ENCODE data around the gene CDH12.
A peak's percentile ranks its signal among the peaks of the same experiment; 100 is the strongest.
"Not testable (repeated sequence)": the region's sequence is repeated elsewhere in the genome, so short reads cannot be mapped to it uniquely, and the experiment has no call there.

The CDH12 gene

GRCh38 chr5:22852807-22853660, at the start of gene CDH12:
Gene CDH12 (minus strand): TSS chr5:22853344.
- in situ Hi-C loops (cut with MboI; ENCODE audit: low sequenced_read_pairs) = no loop called here
- H3K36me3 ChIP-seq (replicated peaks) = no peaks in the 10 kb centered on the region
- peak; percentile 45 to 72 for DNase-seq (ENCODE audit: low spot score in 2 of 2)
- no peaks in the 10 kb centered on the region for H3K4me1 ChIP-seq
- no peaks in the 10 kb centered on the region; the same call in 1 of the 2 replicates for H3K27me3 ChIP-seq (ENCODE audit: low read depth)
- H3K9me3 ChIP-seq = no peaks in the 10 kb centered on the region
- H3K4me3 ChIP-seq = peak within 1 kb of the TSS; percentile 24

- Histone ChIP-seq H3K27me3 (ENCODE audit: low read depth) (no peaks in the 10 kb centered on the region), H3K4me1 (no peaks in the 10 kb centered on the region), H3K9me3 (no peaks in the 10 kb centered on the region), H3K4me3 (no peak overlapping the region), H3K36me3 (replicated peaks) (no peaks in the 10 kb centered on the region)
- no peak for DNase-seq (ENCODE audit: low spot score in 2 of 2)
- in situ Hi-C loops (cut with MboI; ENCODE audit: low sequenced_read_pairs) = no loop called here
Observed at GRCh38 chr5:22901885-22902284, 48.7 kb upstream of the CDH12 start.

DNA sequence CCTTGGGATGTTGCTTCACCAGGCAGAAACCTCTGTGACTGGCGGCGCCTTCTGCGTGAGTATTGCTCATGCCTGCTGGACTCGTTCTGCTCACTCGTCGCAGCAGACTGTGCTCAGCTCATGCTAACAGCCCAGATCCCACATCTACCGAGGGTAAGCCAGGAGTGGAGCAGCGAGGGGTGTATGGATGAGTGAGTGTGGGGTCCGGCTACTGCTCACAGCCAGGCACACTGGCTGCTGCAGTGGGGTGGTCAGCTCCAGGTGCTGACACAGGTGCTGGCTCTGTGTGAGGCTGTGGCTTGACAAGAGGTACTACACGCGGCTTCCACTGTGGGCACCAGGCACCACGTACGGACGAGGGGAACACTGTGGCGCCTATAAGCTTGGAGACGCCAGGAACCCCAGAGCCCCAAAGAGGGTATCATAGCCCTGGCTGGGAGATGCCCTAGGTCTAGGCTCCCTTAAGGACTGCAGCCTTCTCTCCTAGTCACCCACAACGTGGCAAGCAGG, 47.7 kb upstream of the CDH12 start:
- in situ Hi-C loops (cut with MboI; ENCODE audit: low sequenced_read_pairs) = no loop called here
- Histone ChIP-seq H3K4me1 (no peaks in the 10 kb centered on the region), H3K9me3 (no peaks in the 10 kb centered on the region), H3K27me3 (ENCODE audit: low read depth) (no peaks in the 10 kb centered on the region), H3K4me3 (no peak overlapping the region), H3K36me3 (replicated peaks) (no peaks in the 10 kb centered on the region)
- DNase-seq (ENCODE audit: low spot score in 2 of 2) = no peak

DNA sequence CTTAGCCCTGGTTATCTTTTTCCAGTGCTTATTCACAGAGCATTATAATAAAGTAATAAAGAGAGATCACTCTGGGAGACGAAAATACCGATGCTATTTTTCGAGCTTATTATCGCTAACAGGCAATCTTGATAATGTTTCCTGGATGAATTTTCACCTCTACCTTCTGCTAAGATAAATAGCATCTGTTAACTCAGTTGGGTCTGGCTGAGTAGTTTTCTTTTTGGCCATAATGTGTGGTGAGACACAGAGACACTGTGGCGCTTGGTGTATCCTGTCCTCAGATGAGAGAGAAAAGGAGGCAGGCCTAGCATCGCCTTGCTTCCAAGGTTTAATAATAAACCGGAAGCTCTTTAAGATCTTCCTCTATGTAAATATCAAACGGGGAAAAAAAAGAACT, 46.2 kb upstream of the CDH12 start:
- in situ Hi-C loops (cut with MboI; ENCODE audit: low sequenced_read_pairs) = no loop called here

GRCh38 chr5:22896152-22896551, 43.0 kb upstream of the CDH12 start:
- DNase-seq (ENCODE audit: low spot score in 2 of 2) = no peak
- no peaks in the 10 kb centered on the region for H3K36me3 ChIP-seq (replicated peaks)
- no peaks in the 10 kb centered on the region for H3K4me1 ChIP-seq
- in situ Hi-C loops (cut with MboI; ENCODE audit: low sequenced_read_pairs) = no loop called here
- H3K9me3 ChIP-seq = no peaks in the 10 kb centered on the region
- no peaks in the 10 kb centered on the region for H3K27me3 ChIP-seq (ENCODE audit: low read depth)
- H3K4me3 ChIP-seq = no peak overlapping the region

More for the DNA sequence above, 46.2 kb upstream of the CDH12 start:
- no peaks in the 10 kb centered on the region for H3K27me3 ChIP-seq (ENCODE audit: low read depth)
- H3K4me1 ChIP-seq = no peaks in the 10 kb centered on the region
- H3K9me3 ChIP-seq = no peaks in the 10 kb centered on the region
- H3K4me3 ChIP-seq = no peak overlapping the region
- no peaks in the 10 kb centered on the region for H3K36me3 ChIP-seq (replicated peaks)
- DNase-seq (ENCODE audit: low spot score in 2 of 2) = no peak

- no peaks in the 10 kb centered on the region for H3K9me3 ChIP-seq
- in situ Hi-C loops (cut with MboI; ENCODE audit: low sequenced_read_pairs) = no loop called here
- H3K36me3 ChIP-seq (replicated peaks) = no peaks in the 10 kb centered on the region
- no peak overlapping the region for H3K4me3 ChIP-seq
- H3K4me1 ChIP-seq = no peaks in the 10 kb centered on the region
- DNase-seq (ENCODE audit: low spot score in 2 of 2) = no peak
- no peaks in the 10 kb centered on the region for H3K27me3 ChIP-seq (ENCODE audit: low read depth)
Observed at GRCh38 chr5:22892441-22892840, 39.3 kb upstream of the CDH12 start.

GRCh38 chr5:22889720-22890119, 36.6 kb upstream of the CDH12 start:
- Histone ChIP-seq H3K9me3 (no peaks in the 10 kb centered on the region), H3K4me1 (no peaks in the 10 kb centered on the region), H3K27me3 (ENCODE audit: low read depth) (no peaks in the 10 kb centered on the region), H3K36me3 (replicated peaks) (no peaks in the 10 kb centered on the region), H3K4me3 (no peak overlapping the region)
- peak in 1 of 2 experiments; percentile 23 for DNase-seq (ENCODE audit: low spot score in 2 of 2)
- in situ Hi-C loops (cut with MboI; ENCODE audit: low sequenced_read_pairs) = no loop called here

DNA sequence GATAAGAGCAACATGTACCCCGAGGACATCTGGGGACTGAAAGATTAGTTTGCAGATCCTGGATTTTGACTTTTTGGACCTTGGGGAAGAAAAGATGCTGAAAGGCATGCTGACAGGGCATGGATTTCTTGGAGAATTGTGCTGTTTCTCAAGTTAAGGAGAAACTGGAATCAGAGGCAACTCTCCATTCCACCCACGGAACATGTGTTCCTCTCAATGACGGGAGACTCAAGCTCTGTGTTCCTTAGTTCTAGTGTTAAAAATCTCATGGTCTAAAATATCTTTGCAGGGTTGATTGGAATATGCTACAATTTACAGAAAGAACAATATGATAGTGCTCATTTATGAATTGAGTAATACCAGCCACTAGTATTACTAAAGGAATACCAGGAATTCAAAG, 34.4 kb upstream of the CDH12 start:
- no peak for DNase-seq (ENCODE audit: low spot score in 2 of 2)
- in situ Hi-C loops (cut with MboI; ENCODE audit: low sequenced_read_pairs) = no loop called here
- no peaks in the 10 kb centered on the region for H3K36me3 ChIP-seq (replicated peaks)

DNA sequence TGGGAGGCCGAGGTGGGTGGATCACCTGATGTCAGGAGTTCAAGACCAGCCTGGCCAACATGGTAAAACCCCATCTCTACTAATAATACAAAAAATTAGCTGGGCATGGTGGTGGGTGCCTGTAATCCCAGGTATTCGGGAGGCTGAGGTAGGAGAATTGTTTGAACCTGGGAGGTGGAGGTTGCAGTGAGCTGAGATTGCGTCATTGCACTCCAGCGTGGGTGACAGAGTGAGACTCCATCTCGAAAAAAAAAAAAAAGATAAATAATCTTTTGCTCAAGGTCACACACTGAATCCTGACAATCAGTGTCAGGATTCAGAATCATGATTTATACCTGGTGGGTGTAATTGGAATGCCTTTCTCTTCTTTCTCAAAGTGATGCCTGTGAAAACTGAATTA, 5.8 kb upstream of the CDH12 start:
- in situ Hi-C loops (cut with MboI; ENCODE audit: low sequenced_read_pairs); DNase-seq (ENCODE audit: low spot score in 2 of 2): not testable (repeated sequence)

More for the DNA sequence above, 34.4 kb upstream of the CDH12 start:
- no peaks in the 10 kb centered on the region for H3K27me3 ChIP-seq (ENCODE audit: low read depth)
- H3K9me3 ChIP-seq = no peaks in the 10 kb centered on the region
- no peaks in the 10 kb centered on the region for H3K4me1 ChIP-seq
- H3K4me3 ChIP-seq = no peak overlapping the region

DNA sequence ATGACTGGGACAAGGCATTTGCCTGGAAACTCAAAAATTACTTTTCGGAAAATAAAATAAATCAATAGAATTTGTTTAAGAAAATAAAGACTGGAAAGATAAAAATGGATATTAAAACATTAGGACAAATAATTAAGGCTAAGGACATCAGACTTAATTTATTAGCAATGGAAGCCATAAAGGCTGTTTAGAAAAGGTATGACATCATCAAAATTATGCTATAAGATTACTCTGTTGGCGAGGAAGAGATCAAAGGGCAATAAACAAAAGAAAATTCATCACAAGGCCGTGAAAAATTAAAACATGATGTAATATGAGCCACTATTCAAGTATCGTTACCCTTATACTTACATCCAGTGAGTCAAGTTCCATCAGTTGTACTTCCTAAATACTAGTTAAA, 2.7 kb upstream of the CDH12 start:
- Histone ChIP-seq H3K36me3 (replicated peaks) (no peaks in the 10 kb centered on the region), H3K27me3 (ENCODE audit: low read depth) (no peaks in the 10 kb centered on the region; the same call in 1 of the 2 replicates), H3K4me3 (no peak overlapping the region), H3K9me3 (no peaks in the 10 kb centered on the region), H3K4me1 (no peaks in the 10 kb centered on the region)
- in situ Hi-C loops (cut with MboI; ENCODE audit: low sequenced_read_pairs) = no loop called here
- no peak for DNase-seq (ENCODE audit: low spot score in 2 of 2)

More for the DNA sequence above, 5.8 kb upstream of the CDH12 start:
- H3K4me3 ChIP-seq; H3K27me3 ChIP-seq (ENCODE audit: low read depth); H3K36me3 ChIP-seq (replicated peaks); H3K4me1 ChIP-seq; H3K9me3 ChIP-seq: not testable (repeated sequence)

DNA sequence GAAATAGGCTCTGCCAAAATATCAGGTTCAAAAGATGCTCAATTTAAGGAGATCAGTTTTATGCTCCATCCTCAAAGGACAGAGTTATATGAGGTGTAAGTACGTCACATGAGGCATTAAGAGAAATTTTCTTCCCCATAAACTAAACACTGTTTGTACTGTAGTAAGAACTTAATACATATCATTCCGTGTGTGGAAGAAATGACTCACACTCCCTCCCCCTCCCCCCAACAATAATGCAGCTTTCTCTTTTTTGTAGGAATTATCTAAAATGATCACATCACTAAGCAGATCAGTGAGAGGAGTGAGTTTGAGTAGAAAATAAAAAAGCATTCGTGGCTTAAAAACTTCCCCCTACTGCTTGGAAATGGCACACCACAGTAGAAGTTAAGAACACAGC, 2.2 kb downstream of the CDH12 start:
- H3K27me3 ChIP-seq (ENCODE audit: low read depth) = no peaks in the 10 kb centered on the region; the same call in 1 of the 2 replicates
- H3K9me3 ChIP-seq = no peaks in the 10 kb centered on the region
- no peak overlapping the region for H3K4me3 ChIP-seq
- no peaks in the 10 kb centered on the region for H3K36me3 ChIP-seq (replicated peaks)
- in situ Hi-C loops (cut with MboI; ENCODE audit: low sequenced_read_pairs) = no loop called here
- no peaks in the 10 kb centered on the region for H3K4me1 ChIP-seq
- DNase-seq (ENCODE audit: low spot score in 2 of 2) = no peak

- Histone ChIP-seq H3K4me1 (no peaks in the 10 kb centered on the region; the same call in 1 of the 2 replicates), H3K9me3 (no peaks in the 10 kb centered on the region), H3K27me3 (ENCODE audit: low read depth) (no peaks in the 10 kb centered on the region), H3K4me3 (no peak overlapping the region), H3K36me3 (replicated peaks) (no peaks in the 10 kb centered on the region)
- DNase-seq (ENCODE audit: low spot score in 2 of 2) = no peak
- in situ Hi-C loops (cut with MboI; ENCODE audit: low sequenced_read_pairs) = no loop called here
Observed at GRCh38 chr5:22846693-22847092, 6.5 kb downstream of the CDH12 start.

GRCh38 chr5:22844636-22845035, 8.5 kb downstream of the CDH12 start:
- Histone ChIP-seq H3K4me3 (no peak overlapping the region), H3K36me3 (replicated peaks) (no peaks in the 10 kb centered on the region), H3K9me3 (no peaks in the 10 kb centered on the region), H3K27me3 (ENCODE audit: low read depth) (no peaks in the 10 kb centered on the region), H3K4me1 (no peaks in the 10 kb centered on the region; the same call in 1 of the 2 replicates)
- DNase-seq (ENCODE audit: low spot score in 2 of 2) = no peak
- in situ Hi-C loops (cut with MboI; ENCODE audit: low sequenced_read_pairs) = no loop called here

DNA sequence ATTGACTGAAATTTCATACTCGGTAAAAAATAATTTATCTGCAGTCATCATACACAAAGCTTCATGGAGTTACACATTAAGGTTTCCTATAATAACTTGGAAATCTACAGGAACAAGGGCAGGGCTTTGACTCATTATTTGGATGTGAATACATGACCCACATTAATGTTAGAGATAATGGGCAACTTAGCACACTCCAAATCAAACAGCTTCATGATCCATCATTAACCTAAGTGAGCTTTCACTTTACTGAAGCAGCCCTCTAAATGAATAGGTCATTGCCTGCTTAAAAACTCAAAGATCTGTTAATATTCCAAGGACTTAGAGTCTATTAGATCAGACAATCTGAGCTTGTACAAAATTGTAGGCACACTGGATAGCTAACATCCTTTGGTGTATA, 9.0 kb downstream of the CDH12 start:
- H3K4me3 ChIP-seq = no peak overlapping the region
- DNase-seq (ENCODE audit: low spot score in 2 of 2) = no peak
- in situ Hi-C loops (cut with MboI; ENCODE audit: low sequenced_read_pairs) = no loop called here

More for the DNA sequence above, 9.0 kb downstream of the CDH12 start:
- H3K4me1 ChIP-seq = no peaks in the 10 kb centered on the region; the same call in 1 of the 2 replicates
- H3K27me3 ChIP-seq (ENCODE audit: low read depth) = no peaks in the 10 kb centered on the region
- H3K9me3 ChIP-seq = no peaks in the 10 kb centered on the region
- no peaks in the 10 kb centered on the region for H3K36me3 ChIP-seq (replicated peaks)
